ENCODE measurements around the gene USP30. TPM values are rescaled to one million over a fixed set of nuclear protein-coding genes. Genes with fewer than 3 reads are reported as not detected.

Gene USP30
- total RNA-seq, 1 donor from 2014 or later, result 5.6 TPM

DNA sequence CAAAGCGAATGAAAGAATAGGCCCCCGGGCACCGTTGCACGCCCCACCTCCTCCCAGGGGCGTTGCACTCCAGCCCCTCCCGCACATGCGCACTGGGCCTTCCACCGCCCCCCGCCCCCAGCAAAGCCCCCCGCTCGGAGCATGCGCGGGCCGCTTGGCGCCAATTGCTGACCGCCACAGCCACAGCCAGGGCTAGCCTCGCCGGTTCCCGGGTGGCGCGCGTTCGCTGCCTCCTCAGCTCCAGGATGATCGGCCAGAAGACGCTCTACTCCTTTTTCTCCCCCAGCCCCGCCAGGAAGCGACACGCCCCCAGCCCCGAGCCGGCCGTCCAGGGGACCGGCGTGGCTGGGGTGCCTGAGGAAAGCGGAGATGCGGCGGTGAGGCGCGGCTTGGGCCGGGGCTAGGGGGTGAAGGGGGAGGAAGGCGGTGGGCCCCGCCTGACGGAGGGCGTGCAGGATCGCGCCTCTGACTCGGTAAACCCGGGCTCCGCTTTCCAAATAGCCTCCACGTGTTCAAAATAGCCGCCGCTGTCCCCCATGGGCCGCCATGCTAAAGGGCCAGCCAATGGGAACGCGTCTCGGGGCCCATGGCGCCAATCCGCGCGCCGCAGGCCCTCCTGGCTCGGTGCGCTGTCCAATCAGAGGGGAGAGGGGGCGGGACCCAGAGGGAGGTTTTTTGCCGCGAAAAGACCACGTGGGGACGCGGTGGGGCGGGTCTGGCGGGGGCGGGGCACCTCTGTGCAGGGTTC is 45.2 kb downstream of the USP30 start, which contains the start of gene UNG:
TSS of gene UNG (plus strand) at position 163 of the 748 bp plus-strand sequence. CDS start at position 246, 83 bp downstream.
- peak; percentile 84 for DNase-seq (ENCODE audit: low read depth, low spot score)

GRCh38 chr12:109098183-109098604 is 45.8 kb downstream of the USP30 start:
- no peak for DNase-seq (ENCODE audit: low read depth, low spot score)

DNA sequence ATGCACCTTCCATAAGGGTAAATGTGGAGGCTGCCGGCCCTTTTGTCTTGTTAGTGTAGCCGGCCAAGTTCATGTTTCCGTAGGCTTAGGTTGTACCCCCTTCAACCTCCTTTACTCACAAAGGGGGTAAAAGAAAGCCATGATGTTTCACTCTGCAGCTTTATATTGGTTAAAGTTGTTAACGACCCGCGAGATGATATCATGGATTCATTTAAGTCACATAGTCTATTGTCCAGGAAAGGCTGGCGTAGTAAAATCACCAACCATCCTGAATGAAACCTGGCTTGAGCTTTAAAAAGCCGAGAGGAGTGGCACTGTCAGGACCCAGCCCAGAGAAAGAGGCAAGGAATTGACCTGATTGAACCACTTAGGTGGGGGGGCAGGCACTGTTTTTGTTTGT is 46.3 kb downstream of the USP30 start:
- DNase-seq (ENCODE audit: low read depth, low spot score), result no peak

DNA sequence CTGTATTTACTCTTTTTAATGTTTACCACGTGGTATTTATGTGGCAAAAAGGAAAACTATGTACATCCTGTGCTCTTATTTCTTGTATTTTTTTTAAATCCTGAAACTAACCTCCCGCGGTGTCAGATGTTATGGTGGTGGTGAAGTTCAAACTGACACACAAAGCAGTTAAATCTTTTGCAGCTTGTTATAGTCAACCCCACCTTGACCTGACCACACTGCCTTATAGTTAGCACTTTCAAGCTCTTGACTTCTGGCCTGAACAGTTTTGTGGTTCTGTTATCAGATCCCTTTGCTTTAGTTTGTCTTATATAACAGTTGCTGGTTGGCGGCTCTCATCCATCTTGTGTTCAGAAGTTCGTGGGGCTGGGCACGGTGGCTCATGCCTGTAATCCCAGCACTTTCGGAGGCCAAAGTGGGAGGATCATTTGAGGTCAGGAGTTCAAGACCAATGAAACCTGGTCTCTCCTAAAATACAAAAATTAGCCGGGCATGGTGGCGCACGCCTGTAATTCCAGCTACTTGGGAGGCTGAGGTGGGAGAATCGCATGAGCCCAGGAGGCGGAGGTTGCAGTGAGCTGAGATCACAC is 47.1 kb downstream of the USP30 start:
- no peak for DNase-seq (ENCODE audit: low read depth, low spot score)

DNA sequence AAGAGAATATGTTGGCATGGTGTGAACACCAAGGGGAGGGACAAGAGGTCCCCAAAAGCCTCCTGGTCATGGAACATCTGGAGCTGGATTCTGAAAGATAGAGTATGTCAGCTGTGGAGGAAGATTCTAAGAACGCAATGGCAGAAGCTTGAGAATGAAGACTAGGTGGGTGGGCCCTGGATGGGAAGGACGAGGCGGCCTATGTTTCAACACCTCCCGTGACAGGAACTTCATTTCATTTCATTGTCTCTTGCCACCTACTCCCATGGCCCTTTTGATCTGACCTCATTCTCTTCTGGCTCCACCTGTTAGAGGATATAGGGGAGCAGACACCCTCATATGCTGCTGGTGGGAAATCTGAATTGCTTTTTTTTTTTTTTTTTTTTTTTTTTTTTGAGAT is 48.4 kb downstream of the USP30 start:
- DNase-seq (ENCODE audit: low read depth, low spot score), result no peak

GRCh38 chr12:109102491-109102890 is 50.1 kb downstream of the USP30 start:
- no peak for DNase-seq (ENCODE audit: low read depth, low spot score)

DNA sequence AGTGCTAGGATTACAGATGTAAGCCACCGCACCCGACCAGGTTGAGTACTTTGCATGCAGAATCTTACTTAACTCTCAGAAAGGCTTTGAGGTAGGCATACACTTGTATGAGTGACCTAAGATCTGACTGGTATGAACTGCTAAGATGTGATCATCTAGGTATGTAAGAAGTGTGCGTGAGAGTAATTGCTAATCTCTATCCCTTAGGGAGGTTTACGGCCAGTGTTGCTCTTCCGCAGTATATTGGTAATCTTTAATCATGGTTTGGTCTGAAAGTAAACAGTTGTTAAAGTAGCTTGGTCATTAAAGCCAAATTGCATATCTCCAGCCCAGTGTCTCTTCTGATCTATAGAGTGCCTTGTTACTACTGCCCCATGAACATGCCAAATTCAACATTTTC is 52.8 kb downstream of the USP30 start:
- no peak for DNase-seq (ENCODE audit: low read depth, low spot score)

- DNase-seq (ENCODE audit: low read depth, low spot score), result no peak
Observed at GRCh38 chr12:109109746-109110350, 57.5 kb downstream of the USP30 start.

DNA sequence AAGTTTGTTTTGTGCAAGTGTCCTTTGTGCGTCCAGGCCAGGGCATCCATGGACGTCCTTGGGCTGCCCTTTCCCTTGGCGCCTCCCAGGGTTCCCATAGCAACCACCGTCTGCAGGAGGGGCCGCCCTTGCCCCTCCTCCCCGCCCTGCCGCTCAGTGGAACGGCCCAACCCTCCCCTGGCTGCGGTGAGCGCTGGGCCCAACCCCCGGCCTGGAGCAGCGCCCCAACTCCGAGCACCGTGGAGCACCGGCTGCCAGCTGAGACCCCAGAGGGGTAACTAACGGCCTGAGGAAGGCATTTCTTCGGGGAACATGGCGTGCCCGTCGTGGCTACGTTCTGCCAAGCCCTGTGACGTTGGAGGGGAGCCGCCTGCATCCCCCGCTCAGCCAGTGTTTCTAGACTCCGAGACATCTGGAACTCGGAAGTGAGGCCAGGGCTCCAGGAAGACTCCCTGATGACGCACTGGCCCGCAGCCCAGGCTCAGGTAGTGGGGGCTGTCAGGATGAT is 58.7 kb downstream of the USP30 start:
- no peak for DNase-seq (ENCODE audit: low read depth, low spot score)

DNA sequence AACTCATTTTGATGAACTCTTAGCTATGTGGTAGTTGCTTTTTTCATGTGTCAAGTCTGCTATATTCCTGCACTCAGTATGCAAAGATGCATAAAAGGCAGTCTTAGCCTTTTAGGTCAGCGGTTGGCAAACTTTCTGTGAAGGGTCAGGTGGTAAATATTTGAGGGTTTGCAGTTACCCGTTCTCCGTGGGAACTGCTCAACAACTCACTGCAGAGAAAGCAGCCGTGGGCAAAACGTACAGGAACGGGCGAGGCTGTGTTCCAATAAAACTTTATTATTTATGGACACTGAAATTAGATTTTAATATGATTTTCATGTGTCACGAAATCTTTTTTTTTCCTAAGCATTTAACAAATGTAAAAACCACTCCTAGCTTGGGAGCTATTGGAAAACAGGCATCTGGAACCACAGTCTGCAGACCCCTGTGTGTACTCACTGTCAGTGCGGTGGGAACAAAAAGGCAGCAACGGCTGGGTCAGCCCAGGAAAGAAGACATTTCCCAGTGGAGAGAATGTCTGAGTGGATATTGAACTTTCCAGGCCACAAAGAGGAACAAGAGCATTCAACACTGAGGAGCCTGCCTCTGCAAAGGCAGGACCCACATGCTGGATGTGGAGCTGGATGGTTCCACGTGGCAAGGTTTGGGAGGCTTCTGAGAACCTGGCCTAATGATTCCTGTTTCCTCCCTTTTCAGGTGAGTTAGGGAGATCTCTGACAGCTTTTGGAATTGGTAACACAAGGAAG is 60.5 kb downstream of the USP30 start:
- no peak for DNase-seq (ENCODE audit: low read depth, low spot score)

- DNase-seq (ENCODE audit: low read depth, low spot score), result no peak
Observed at GRCh38 chr12:109113661-109114321, 61.4 kb downstream of the USP30 start.

- no peak for DNase-seq (ENCODE audit: low read depth, low spot score)
Observed at GRCh38 chr12:109114644-109115043, 62.3 kb downstream of the USP30 start.

DNA sequence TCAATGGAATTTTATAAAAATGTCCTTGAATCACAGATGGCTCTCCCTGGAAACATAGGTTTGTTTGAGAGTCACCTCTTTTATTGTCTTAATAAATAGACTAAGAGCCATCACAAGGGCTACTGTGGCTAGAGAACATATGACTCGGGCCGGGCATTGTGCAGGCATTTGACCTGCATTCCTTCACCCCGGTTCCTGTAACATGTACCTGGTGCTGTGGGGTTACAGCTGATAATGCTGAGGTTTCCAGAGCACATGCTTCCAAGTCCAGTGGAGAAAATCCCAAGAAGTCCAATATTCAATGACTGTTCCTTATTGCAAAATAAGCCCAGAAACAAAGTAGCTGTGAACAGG is 63.0 kb downstream of the USP30 start:
- no peak for DNase-seq (ENCODE audit: low read depth, low spot score)

DNA sequence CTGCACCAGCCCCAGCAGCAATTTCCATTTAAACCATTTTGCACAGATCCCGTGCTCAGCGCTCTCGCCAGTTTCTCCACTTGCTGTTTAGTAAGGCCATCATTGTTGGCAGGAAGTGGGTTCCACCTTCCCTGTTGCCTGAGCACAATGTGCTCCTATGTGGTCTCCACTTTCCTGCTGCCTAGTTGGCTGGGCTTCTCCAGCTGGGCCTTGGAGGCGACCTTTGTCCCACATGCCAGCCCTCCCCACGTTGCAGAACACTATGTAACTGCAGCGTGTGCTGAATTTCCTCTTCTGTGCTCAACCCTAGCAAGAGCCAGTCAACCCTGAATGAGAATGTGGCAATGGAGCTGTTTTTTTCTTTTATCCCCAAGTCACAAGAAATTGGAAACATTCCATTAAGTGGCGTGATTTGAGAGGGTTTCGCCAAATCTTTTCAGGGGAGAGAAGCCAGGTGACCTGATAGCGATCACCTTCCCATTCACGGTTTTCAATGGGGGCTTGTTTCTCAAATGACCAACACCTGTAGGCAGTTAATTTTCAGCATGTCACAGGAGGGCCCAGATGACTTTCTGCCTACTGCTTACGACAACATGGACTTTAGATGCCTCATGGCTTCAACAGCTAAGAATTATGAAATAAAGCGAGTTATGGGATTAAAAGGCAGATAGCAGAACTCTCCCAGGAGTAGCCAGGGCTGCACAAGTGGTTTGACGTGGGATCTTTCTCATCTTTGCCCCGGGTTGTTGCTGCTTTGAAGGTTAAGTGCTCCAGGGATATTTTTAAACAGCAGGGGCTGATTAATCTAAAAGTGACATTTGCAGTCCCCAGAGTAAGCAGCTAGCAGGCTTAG is 63.6 kb downstream of the USP30 start, which contains the start of gene ACACB:
TSS of gene ACACB (plus strand) at position 830 of the 853 bp plus-strand sequence. CDS start 22,819 bp downstream, outside the sequence.
- no peak for DNase-seq (ENCODE audit: low read depth, low spot score)

DNA sequence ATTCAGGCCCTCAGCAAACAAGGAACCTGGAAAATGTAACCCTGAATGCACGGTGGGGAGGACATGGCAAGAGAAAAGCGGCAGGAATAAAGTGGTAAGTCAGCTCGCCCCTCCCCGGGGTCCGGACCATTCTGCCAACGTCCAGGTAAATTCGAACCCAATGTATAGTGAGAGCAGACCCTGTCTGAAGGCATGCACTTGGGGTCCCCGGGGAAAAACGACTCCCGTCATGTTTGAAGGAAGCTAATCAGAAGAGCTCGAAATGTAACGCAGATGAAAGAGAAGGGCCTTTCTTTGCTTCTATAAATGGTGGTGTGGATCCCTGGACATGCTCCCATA is 64.2 kb downstream of the USP30 start:
- no peak for DNase-seq (ENCODE audit: low read depth, low spot score)

DNA sequence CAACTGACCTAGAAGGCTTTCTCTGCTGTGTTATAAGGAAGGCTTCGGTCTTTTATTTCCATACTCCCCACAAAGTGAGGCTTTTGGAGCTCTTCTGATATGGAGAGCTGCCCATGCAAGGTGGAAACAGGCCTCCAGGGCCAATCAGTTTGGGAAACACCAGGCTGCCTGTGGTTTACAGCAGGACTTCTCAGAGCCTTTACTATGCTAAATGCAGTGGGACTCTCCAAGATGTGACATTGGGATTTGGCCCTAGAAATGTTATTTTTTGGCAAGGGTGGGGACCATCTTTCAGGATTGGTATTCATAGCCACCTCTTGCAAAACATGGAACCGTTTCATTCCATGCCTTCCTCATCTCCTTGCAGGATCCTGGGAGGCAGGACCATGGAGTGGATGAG is 67.7 kb downstream of the USP30 start:
- DNase-seq (ENCODE audit: low read depth, low spot score), result no peak

- no peak for DNase-seq (ENCODE audit: low read depth, low spot score)
Observed at GRCh38 chr12:109120557-109120956, 68.2 kb downstream of the USP30 start.

DNA sequence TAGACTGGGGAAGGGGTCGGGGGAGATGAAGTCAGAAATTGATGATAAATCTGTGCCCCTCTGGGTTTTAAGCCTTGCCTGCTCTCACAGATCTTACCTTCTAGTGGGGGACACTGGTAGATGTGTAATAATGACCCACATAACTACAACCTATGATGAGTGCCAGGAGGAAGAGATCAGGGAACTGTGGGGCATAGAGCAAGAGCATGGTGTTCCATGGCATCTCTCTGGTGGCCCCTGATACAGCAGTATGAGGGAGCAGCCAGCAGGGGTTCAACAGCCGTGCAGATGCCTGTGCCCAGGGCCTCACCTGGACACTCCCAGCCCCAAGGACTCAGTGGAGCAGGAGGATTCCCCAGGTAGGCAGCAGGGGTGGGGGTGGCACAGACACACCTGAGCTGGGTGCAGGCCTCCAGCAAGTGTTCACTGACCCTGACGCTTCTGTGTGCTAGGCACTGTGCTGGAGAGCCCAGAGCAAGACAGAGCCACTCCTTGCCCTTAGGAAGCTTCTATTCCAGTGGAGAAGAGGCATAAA is 69.0 kb downstream of the USP30 start:
- no peak for DNase-seq (ENCODE audit: low read depth, low spot score)

DNA sequence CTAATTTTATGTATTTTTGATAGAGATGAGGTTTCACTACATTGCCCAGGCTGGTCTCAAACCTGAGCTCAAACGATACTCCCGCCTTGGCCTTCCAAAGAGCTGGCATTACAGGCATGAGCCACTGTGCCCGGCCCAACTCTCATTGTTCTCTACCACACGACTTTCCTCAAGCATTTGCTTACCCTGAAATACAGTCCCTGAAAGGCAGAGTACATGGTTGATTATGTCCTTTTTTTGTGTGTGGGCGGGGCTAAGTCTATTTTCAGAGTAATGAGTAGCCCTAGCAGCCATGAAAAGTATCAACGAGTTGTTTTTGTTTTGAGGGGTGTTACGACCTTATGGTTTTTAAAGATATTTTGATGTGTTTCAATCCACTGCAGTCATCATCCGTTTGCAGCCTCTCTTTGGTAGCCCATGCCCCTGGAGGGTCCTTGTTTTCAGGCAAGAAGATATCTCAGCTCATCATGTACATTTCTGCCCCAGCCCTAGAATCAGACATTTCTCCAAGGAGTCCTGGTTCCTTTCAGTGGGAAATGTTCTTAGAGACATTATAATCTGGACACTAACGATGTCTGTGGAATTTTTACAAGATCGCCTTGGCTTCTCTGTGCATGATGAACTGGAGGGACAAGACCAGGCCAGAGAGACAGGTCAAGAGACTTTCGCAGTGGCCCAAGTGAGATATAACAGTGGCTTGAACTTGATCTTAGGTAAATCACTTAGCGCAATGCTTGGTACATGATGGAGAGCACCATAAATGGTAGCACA is 72.7 kb downstream of the USP30 start:
- no peak for DNase-seq (ENCODE audit: low read depth, low spot score)

Measured in pulmonary artery endothelial cell (primary cell).